Measurements from ENCODE around the gene TTC7B. TPM values are rescaled to one million over a fixed set of nuclear protein-coding genes. Genes with fewer than 3 reads are reported as not detected.

TTC7B gene
- total RNA-seq, 1 experiment from 2014 or later = 70.6 TPM

- TF ChIP-seq SP1 (IDR thresholded peaks at IDR 0.05; ENCODE audit: low read depth) (no peak), FOSL1 (IDR thresholded peaks at IDR 0.05; ENCODE audit: low read depth) (no peak), ATF3 (IDR thresholded peaks at IDR 0.05) (no peak)
These were observed 142.1 kb downstream of the TTC7B start (continued) for GRCh38 chr14:90674043-90674670.

GRCh38 chr14:90671382-90672234 lies 144.6 kb downstream of the TTC7B start:
- CTCF ChIA-PET = no interaction called here
- POLR2A ChIA-PET = no interaction called here

More at GRCh38 chr14:90671382-90672234, 144.6 kb downstream of the TTC7B start:
- H3K27ac ChIP-seq (ENCODE audit: low read depth, low read length) = no peak overlapping the region
- no peak overlapping the region for H2AFZ ChIP-seq (ENCODE audit: low read depth, low read length, poor library complexity, severe bottlenecking)
- no peaks in the 10 kb centered on the region for H3K9me2 ChIP-seq (ENCODE audit: insufficient read depth)
- no peaks in the 10 kb centered on the region for H4K20me1 ChIP-seq (ENCODE audit: insufficient read depth)
- BruUV-seq (replicated peaks) = no TSS peak
- TF ChIP-seq CTCF (IDR thresholded peaks at IDR 0.05 in 2 of 3, conservative IDR thresholded peaks at IDR 0.05 in 1 of 3; ENCODE audit: borderline replicate concordance in 1 of 3, insufficient read depth in 1 of 3, low read depth in 2 of 3, low read length in 2 of 3) (no peak), ATF3 (IDR thresholded peaks at IDR 0.05) (no peak), SP1 (IDR thresholded peaks at IDR 0.05; ENCODE audit: low read depth) (no peak), EZH2phosphoT487 (IDR thresholded peaks at IDR 0.05; ENCODE audit: borderline replicate concordance) (no peak)
- no peak overlapping the region for H3K4me3 ChIP-seq (replicated peaks in 1 of 2; ENCODE audit: low read depth in 1 of 2, low read length in 2 of 2)
- no peaks in the 10 kb centered on the region for H3K36me3 ChIP-seq (ENCODE audit: control insufficient read depth in 1 of 2, insufficient read depth in 2 of 2, low read length in 2 of 2)
- H3K9me3 ChIP-seq (ENCODE audit: control insufficient read depth in 1 of 2, insufficient read depth in 1 of 2, low read depth in 1 of 2, low read length in 2 of 2) = no peaks in the 10 kb centered on the region
- H3K4me1 ChIP-seq (ENCODE audit: control insufficient read depth in 1 of 2, insufficient read depth in 2 of 2, low read length in 2 of 2) = no peaks in the 10 kb centered on the region
- H3K4me2 ChIP-seq (ENCODE audit: low read length) = no peak overlapping the region
- DNase-seq (ENCODE audit: low read depth, low spot score) (no peak), ATAC-seq (no peak)
- no peaks in the 10 kb centered on the region for H3K27me3 ChIP-seq (ENCODE audit: insufficient read depth, low read length)
- no peaks in the 10 kb centered on the region for H3K79me2 ChIP-seq (ENCODE audit: insufficient read depth, low read length)
- intact Hi-C loops (cut with micrococcal nuclease) = no loop called here
- RAD21 ChIA-PET (ENCODE audit: low non-redundant PET in 1 of 2, low total read pairs in 2 of 2, uncharacterized antibody in 2 of 2, unreplicated experiment in 2 of 2) = no interaction called here
- H3K9ac ChIP-seq (ENCODE audit: low read length) = no peak overlapping the region
